ENCODE measurements around the gene STAT4.
"Not testable (repeated sequence)": the region's sequence is repeated elsewhere in the genome, so short reads cannot be mapped to it uniquely, and the experiment has no call there.

Gene STAT4

DNA sequence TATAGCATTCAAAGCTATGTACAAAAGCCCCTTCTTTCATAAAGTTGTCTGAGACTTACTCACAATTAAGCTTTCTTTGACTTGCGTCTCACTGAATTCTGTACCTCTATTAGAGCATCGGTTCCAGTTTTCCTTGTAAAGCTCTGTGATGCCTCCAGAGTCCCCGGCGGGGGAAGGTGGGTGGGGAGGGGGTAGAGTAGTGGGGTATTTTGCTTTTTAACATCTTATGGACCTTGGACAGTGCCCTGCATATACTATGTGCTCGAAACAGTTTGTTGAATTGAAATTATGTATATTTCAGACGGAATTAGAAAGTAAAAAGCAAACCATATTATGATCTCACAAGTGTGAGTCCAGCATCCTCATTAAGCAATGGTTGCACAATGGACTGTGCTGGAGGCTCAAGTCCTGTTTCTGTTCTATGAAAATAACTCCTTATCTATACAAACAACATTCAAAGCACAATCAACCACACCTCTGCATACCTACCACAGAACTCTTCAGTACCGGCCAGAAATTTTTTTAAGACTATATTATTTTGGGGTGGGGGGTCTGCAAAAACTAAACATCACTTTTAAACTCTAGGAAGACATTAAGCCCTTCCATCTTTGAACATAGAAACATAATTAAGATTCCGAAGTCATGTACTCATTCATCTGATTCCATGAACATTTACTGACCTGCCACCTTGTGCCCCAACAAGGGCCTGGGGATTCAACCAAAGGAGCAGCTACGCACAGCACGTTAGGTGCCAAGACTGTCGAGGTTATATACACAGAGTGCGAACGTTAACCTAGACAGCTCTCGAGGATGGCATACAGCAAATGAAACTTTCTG is 137.7 kb downstream of the STAT4 start:
- no peak for DNase-seq

DNA sequence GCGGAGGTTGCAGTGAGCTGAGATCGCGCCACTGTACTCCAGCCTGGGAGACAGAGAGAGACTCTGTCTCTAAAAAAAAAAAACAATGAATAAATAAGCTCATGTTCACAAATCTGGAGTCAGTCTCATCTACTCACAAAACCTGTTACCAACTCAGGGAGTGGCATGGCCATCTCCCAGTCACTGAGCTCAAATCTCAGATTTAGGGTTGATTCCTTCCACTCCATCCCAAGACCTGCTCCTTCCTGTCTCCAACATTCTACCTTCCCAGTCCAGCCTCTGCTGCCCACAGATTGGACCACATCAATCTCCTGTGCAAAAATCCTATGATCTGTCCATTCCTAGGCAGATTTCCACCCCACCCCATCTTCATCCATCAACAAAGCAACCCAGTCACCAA is 138.4 kb downstream of the STAT4 start:
- DNase-seq = no peak

- DNase-seq = no peak
Measured at GRCh38 chr2:191010887-191011885, 139.6 kb downstream of the STAT4 start.

- no peak for DNase-seq
Measured at GRCh38 chr2:191009541-191010374, 141.0 kb downstream of the STAT4 start.

DNA sequence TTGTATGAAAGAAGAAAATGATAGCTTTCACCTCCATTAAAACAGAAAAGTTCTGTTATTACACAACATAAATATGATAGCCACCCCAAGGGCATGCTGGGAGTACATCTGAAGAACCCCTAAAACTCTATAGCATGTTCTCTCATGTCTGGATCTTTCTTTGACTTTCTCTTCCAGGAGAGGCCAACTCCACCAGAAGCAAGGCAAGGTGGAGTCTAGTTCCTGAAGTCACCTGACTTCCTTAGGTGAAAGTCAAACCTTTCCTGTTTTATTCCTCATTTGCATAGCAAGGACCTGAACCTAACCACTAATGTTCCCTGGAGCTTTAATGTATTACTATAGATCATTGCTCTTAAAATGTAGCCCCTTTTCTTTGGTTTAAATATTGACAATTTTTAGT is 142.5 kb downstream of the STAT4 start:
- DNase-seq = no peak

DNA sequence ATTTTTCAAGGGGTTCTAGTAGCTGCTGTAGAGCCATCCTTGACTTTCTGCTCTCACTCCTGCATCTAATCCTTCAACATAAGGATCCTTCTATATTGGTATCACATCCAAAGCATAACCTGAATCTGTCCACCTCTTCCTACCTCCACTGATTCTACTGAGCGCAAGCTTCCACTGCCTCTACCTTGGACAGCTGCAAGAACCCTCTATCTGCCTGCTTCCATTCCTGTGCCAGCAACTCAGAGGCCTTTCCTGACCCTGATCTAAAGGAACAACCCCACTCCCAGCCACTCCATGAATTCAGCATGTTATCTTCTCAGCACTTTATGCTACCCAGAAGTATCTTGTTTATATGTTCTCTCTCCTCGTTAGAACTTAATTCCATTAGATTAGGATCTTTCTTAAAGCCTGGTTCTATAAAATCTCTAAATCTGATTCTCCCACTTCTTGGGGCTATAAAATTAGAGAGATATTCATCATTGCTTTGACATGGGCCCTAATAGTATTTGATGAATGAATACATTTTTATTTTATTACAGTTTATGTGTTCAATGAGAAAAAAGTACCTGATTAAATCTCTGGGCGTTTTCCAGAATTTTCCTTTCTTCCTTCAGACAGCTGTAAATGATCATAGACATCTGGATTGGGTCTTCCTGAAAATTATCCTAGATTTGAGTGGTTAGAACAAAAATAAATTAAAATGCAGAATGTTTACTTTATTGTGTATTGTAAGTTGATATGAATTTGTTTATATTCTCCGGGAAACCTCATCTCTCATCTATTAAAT is 143.6 kb downstream of the STAT4 start:
- no peak for DNase-seq

DNA sequence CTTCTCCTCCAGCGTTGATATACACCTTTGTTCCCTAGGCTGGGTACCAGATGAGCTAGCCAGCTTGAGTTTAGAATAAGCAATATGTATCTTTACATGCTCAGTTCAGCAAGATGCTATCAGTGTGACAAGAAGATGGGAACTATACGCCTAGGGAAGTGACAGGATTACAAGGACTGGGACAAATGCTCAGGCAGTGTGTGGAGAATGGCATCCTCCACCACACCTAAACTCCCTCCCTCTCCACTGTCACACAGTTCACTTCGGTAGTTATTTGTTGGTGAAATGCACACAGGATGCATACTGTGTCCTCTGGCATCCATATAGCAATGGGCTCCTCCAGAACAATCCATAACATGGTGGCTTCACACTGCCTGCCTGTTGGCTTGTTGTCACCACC is 144.5 kb downstream of the STAT4 start:
- no peak for DNase-seq

- no peak for DNase-seq
Measured at GRCh38 chr2:191003405-191004309, 147.1 kb downstream of the STAT4 start.

DNA sequence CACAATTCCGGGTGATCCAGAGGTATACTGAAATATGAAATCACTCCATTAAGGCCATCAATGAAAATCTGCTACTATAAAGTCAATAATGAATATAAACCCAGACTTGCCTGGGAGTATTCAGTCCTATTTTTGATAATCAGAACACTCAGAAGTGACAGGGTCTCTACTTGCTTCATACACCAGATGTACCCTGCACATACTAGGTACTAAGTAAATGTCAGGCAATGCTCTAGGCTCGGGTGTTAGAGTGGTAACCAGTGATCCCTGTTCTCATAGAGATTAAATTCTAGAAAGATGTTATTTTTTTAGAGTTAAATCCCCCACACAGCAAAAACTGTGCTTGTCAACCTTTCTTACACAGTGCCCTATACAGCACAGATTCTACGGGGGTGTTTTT is 149.2 kb downstream of the STAT4 start:
- DNase-seq = no peak

- DNase-seq = no peak
Measured at GRCh38 chr2:191001032-191001431, 149.8 kb downstream of the STAT4 start.

DNA sequence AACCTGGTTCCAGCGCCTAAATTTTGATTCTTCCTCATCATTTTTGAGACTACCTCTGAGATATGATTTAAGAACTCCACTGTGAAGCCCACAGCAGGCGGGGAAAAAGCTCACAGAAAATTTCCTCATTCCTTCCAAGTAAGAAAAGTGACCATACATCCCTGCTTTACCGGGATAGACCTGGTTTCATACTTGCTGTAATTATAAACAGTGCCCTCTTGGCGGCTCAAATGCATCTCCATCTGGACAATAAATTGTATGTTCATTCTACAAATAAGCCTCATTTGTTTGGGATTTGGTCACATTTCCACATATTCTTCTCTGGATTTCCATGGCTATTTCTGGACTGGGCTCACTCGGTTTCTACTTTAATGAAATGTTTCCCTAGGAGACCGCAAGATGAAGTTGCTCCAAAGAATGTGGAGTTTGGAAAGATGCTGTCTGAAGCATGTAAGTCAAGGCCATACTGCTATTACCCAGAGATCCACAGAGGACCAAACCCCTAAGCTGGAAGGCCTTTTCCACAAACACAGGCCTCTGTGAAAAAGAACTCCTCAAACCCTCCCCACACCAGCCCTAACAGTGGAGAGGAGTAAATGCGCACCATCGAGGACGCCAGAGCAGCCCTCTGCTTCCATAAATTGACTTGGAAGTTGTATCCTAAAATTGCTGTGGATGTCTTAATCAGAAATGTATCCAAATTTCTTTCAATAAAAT is 150.7 kb downstream of the STAT4 start:
- DNase-seq = no peak

- DNase-seq = no peak
Measured at GRCh38 chr2:190999058-190999457, 151.7 kb downstream of the STAT4 start.

DNA sequence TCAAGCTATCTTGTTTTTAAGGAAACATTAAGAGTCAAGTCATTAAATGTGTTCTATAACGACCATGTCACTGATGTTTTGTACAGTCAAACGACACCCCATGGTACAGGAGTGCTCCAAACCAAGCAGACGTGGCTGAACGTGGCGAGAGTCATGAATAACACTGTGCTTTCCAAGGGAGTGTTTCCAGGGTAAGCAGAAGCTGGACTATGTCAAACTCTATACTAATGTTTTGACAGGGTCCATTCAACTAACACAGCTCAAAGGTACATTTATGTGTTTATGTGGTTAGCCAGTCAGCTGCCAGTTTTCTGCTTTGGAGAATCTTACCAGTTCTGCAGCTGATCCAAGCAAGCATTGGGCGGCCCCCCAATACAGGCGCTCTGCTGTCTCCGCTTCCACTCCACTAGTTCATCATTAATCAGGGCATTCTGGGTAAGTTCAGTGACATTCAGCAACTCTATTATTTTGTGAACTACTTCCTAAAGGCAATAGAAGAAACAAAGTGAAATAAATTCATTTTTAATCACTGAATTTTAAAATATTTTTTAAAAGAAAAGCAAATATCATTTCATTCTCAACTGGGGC is 153.2 kb downstream of the STAT4 start:
- no peak for DNase-seq

- no peak for DNase-seq
Measured at GRCh38 chr2:190996947-190997346, 153.8 kb downstream of the STAT4 start.

DNA sequence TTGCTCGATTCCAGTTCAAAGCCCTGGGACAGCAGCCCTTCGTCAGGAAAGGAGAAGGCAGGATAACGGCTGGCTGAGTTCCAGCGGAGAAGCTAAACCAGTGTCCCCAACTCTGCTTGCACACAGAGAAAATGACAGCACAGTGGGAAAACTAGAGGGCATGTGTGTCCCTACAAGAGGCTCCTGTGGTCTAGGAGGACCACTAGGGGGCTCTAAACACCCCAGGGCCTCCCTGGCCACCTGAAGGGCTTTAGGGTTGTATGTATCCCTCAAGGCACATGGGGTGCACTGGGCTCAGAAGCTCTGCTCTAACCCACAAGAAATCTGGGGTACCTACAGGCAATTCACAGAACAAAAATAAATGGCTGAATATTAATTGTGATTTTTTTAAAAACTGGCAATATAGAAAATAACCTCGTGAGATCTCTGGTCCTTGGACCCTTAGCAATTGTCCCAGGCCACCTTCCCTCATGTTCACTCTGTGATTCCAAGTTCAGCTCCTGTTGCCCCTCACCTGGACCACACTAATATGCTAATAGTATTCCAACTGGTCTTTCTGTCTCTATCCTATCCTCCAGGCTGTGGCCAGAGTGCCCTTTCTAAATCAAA is 154.4 kb downstream of the STAT4 start:
- peak; percentile 47 for DNase-seq

GRCh38 chr2:190995315-190995714 is 155.5 kb downstream of the STAT4 start:
- DNase-seq = not testable (repeated sequence)

DNA sequence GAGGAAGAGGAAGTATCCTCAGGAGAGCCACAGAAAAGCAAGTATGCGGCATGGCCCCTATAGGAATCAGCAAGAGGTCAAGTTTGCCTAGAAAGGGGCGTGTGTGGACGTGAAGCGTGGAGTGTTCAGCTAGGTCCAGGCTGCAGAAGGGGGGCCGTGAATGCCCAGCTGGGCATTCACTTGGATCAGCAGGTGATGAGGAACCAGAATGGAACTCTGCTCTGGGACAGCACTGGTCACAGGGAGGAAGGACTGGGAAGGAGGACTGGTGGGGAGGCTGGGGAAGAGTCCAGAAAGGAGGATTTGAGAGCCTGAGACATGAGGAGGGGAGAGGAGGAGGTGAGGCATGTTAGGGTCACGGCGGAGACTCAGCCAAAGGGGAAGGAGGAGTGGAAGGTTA is 156.6 kb downstream of the STAT4 start:
- no peak for DNase-seq

DNA sequence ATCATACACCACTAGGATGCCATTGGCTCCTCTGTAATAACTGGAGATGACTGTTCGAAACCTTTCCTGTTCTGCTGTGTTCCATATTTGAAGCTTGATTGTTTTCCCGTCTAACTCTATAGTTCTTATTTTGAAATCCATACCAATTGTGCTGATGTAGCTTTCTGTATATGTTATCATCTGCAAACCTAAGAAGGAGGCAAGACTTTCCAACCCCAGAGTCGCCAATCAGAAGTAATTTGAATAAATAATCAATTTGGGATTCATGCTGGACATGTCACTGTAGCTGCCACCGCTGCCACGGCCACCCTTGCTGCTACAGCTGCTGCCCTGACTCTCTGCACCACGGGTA is 157.5 kb downstream of the STAT4 start:
- DNase-seq = no peak

GRCh38 chr2:190990132-190990531 is 160.7 kb downstream of the STAT4 start:
- DNase-seq = no peak

GRCh38 chr2:190988910-190989309 is 161.9 kb downstream of the STAT4 start:
- DNase-seq = no peak

Measured in CD4-positive, alpha-beta T cell treated with Interleukin-15 for 1 hour (primary cell).